ENCODE results near the gene TRIM15.

Gene TRIM15

GRCh38 chr6:30169658-30170614 is 6.6 kb downstream of the TRIM15 start:
- ChIA-PET POLR2A (no interaction called here), CTCF (interaction anchor here (0.6 to 2.5 kb wide), 11 partner anchors 37 to 363 kb away, joined by 3 to 74 read pairs (median 4); no protein-coding TSS in a partner anchor)
- H3K4me1 ChIP-seq (ENCODE audit: control insufficient read depth, insufficient read depth, low read length) = no peaks in the 10 kb centered on the region

More at GRCh38 chr6:30169658-30170614, 6.6 kb downstream of the TRIM15 start:
- Histone ChIP-seq H3K4me3 (ENCODE audit: low read depth, low read length) (no peak overlapping the region), H3K27ac (ENCODE audit: extremely low read depth, low read depth, low read length) (no peak overlapping the region), H3K9me3 (ENCODE audit: control insufficient read depth, insufficient read depth, low read depth, low read length) (no peaks in the 10 kb centered on the region), H3K36me3 (ENCODE audit: control insufficient read depth in 2 of 2, insufficient read depth in 1 of 2, low read length in 2 of 2) (no peaks in the 10 kb centered on the region)
- TF ChIP-seq ZXDB (tag by site-specific recombination; IDR thresholded peaks at IDR 0.05) = 0 out of 2 replicates have a peak, but pooled peaks have one; percentile 16
- peak; percentile 71 for TF ChIP-seq PRDM10 (tag by site-specific recombination; IDR thresholded peaks at IDR 0.05)
- no peak for TF ChIP-seq ZNF280D (tag by site-specific recombination; IDR thresholded peaks at IDR 0.05)
- TF ChIP-seq ZNF311 (tag by site-specific recombination; IDR thresholded peaks at IDR 0.05; ENCODE audit: borderline replicate concordance) = no peak
- TF ChIP-seq ZNF366 (tag by site-specific recombination; conservative IDR thresholded peaks at IDR 0.05) = peak; percentile 36; the same call in 1 of the 2 replicates
- TF ChIP-seq ZNF549 (tag by site-specific recombination; IDR thresholded peaks at IDR 0.05) = no peak
- no peak for TF ChIP-seq ZBTB7A (tag by site-specific recombination; IDR thresholded peaks at IDR 0.05; ENCODE audit: low read depth)
- no peak for TF ChIP-seq MEIS1 (CRISPR knock-in tag; IDR thresholded peaks at IDR 0.05; ENCODE audit: borderline replicate concordance)
- no peak for TF ChIP-seq SETDB1 (IDR thresholded peaks at IDR 0.05; ENCODE audit: insufficient read length, low read length)
- 0 out of 2 replicates have a peak, but pooled peaks have one; percentile 31 for TF ChIP-seq ZNF2 (tag by site-specific recombination; IDR thresholded peaks at IDR 0.05)
- TF ChIP-seq ZNF26 (tag by site-specific recombination; IDR thresholded peaks at IDR 0.05) = no peak
- TF ChIP-seq ZSCAN4 (tag by site-specific recombination; IDR thresholded peaks at IDR 0.05) = no peak
- TF ChIP-seq ZNF362 (tag by site-specific recombination; IDR thresholded peaks at IDR 0.05) = peak; percentile 50; the same call in 1 of the 2 replicates
- TF ChIP-seq ZNF792 (tag by site-specific recombination; IDR thresholded peaks at IDR 0.05) = no peak
- TF ChIP-seq PRDM6 (tag by site-specific recombination; IDR thresholded peaks at IDR 0.05) = no peak
- no peak for TF ChIP-seq ZNF121 (tag by site-specific recombination; IDR thresholded peaks at IDR 0.05)
- TF ChIP-seq ZNF654 (tag by site-specific recombination; IDR thresholded peaks at IDR 0.05; ENCODE audit: low read depth) = peak; percentile 96
- TF ChIP-seq CTCF (tag by site-specific recombination; IDR thresholded peaks at IDR 0.05) = peak; percentile 73

All from HEK293 (cell line).